LNCaP clone FGC (cell line): ENCODE measurements around the gene CCER1.
A peak's percentile ranks its signal among the peaks of the same experiment; 100 is the strongest.

Experiments used
- DNase-seq: peaks from one replicate; pipeline ENCODE4 v3.0.0-alpha.2; 2011; ENCODE audit warnings: low read depth
- H3K4me3 ChIP-seq: 2 replicates; pipeline ENCODE4 v1.5.1; 2011; ENCODE audit warnings: mild to moderate bottlenecking, low read depth, low read length, control low read depth
- CTCF ChIP-seq: IDR thresholded peaks from 2 replicates; pipeline ENCODE4 v1.5.1; 2012; ENCODE audit warnings: mild to moderate bottlenecking; ENCODE audit not compliant: control insufficient read depth, insufficient read depth; ENCODE audit errors: extremely low read depth

Gene CCER1

GRCh38 chr12:90954921-90955320, at the start of gene CCER1:
Gene CCER1 (minus strand): TSS chr12:90955176. CDS start chr12:90954742, 434 bp downstream.
- no peak for TF ChIP-seq CTCF
- no peak for DNase-seq
- no peak within 1 kb of the TSS for H3K4me3 ChIP-seq

GRCh38 chr12:91003737-91004136, 48.8 kb upstream of the CCER1 start:
- no peak for TF ChIP-seq CTCF
- no peak overlapping the region for H3K4me3 ChIP-seq
- no peak for DNase-seq

- TF ChIP-seq CTCF, result no peak
- no peak overlapping the region for H3K4me3 ChIP-seq
- DNase-seq, result peak; percentile 85
Measured at GRCh38 chr12:91001306-91001705, 46.3 kb upstream of the CCER1 start.

DNA sequence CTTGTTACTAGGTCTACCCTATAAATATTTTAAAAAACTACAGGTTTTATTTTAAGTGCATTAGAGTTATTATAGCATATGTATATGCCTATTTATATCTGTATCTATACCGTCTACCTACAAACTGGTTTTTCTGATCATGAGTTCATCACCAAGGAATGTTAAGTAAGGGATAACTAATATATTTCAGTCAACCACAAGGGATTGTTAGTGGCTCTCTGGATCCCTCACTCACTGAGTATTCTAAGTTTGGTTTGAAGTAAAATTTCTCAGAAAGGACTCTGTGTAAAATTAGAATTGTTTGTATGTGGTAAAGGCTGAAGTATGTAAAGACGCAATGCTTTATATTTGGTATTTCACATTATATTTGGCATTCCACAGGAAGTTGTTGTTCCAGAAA, 45.0 kb upstream of the CCER1 start:
- no peak overlapping the region for H3K4me3 ChIP-seq
- DNase-seq, result no peak
- no peak for TF ChIP-seq CTCF

- no peak for TF ChIP-seq CTCF
- no peak for DNase-seq
- no peak overlapping the region for H3K4me3 ChIP-seq
Measured at GRCh38 chr12:90999527-90999926, 44.6 kb upstream of the CCER1 start.

- DNase-seq, result no peak
- TF ChIP-seq CTCF, result no peak
- no peak overlapping the region for H3K4me3 ChIP-seq
Measured at GRCh38 chr12:90995010-90995409, 40.0 kb upstream of the CCER1 start.

- H3K4me3 ChIP-seq, result no peak overlapping the region
- no peak for DNase-seq
- 0 out of 2 replicates have a peak, but pooled peaks have one; percentile 1 for TF ChIP-seq CTCF
Measured at GRCh38 chr12:90991952-90992465, 37.0 kb upstream of the CCER1 start.
